ENCODE data around the gene CSRNP3. TPM values are rescaled to one million over a fixed set of nuclear protein-coding genes. Genes with fewer than 3 reads are reported as not detected.

The CSRNP3 gene
- total and polyA plus RNA-seq, 5 donors from 2014 or later = not detected

GRCh38 chr2:165718610-165719210, 249.2 kb downstream of the CSRNP3 start:
- ATAC-seq (ENCODE audit: low read depth in 2 of 2) = no peak
- H3K4me3 Mint-ChIP-seq = no peak overlapping the region
- H3K4me1 ChIP-seq (ENCODE audit: control insufficient read depth, insufficient read depth, low read length, poor library complexity, severe bottlenecking) = no peaks in the 10 kb centered on the region
- H3K27ac ChIP-seq (ENCODE audit: insufficient read depth, low read length, poor library complexity, severe bottlenecking) = no peak overlapping the region
- H3K36me3 ChIP-seq (ENCODE audit: control insufficient read depth, insufficient read depth, low read length) = no peaks in the 10 kb centered on the region
- no peaks in the 10 kb centered on the region for H3K27me3 ChIP-seq (ENCODE audit: control insufficient read depth, insufficient read depth, low read length)
- H3K27ac Mint-ChIP-seq = no peak overlapping the region
- H3K4me3 ChIP-seq (ENCODE audit: low read depth, low read length) = no peak overlapping the region
- peaks cover 6% of the 10 kb centered on the region for H3K27me3 Mint-ChIP-seq
- H3K36me3 Mint-ChIP-seq = no peaks in the 10 kb centered on the region
- no peak for DNase-seq
- no peaks in the 10 kb centered on the region for H3K4me1 Mint-ChIP-seq
- no peaks in the 10 kb centered on the region for H3K9me3 ChIP-seq (ENCODE audit: control insufficient read depth in 2 of 2, low read length in 2 of 2)
- H3K9me3 Mint-ChIP-seq = no peaks in the 10 kb centered on the region

- no peaks in the 10 kb centered on the region for H3K4me1 Mint-ChIP-seq
- peaks cover 3% of the 10 kb centered on the region for H3K27me3 ChIP-seq (ENCODE audit: control insufficient read depth, insufficient read depth, low read length)
- H3K36me3 ChIP-seq (ENCODE audit: control insufficient read depth, insufficient read depth, low read length) = no peaks in the 10 kb centered on the region
- H3K27me3 Mint-ChIP-seq = peaks cover 10% of the 10 kb centered on the region
- no peak for DNase-seq
- H3K9me3 ChIP-seq (ENCODE audit: control insufficient read depth in 2 of 2, low read length in 2 of 2) = no peaks in the 10 kb centered on the region
- no peak overlapping the region for H3K4me3 Mint-ChIP-seq
- no peaks in the 10 kb centered on the region for H3K36me3 Mint-ChIP-seq
- no peak overlapping the region for H3K4me3 ChIP-seq (ENCODE audit: low read depth, low read length)
- H3K4me1 ChIP-seq (ENCODE audit: control insufficient read depth, insufficient read depth, low read length, poor library complexity, severe bottlenecking) = no peaks in the 10 kb centered on the region
- H3K27ac ChIP-seq (ENCODE audit: insufficient read depth, low read length, poor library complexity, severe bottlenecking) = no peak overlapping the region
- no peak overlapping the region for H3K27ac Mint-ChIP-seq
- peaks cover 0 to 4% (median 0%) of the 10 kb centered on the region in 7 donors for H3K9me3 Mint-ChIP-seq
- ATAC-seq (ENCODE audit: low read depth in 2 of 2) = no peak
Observed at GRCh38 chr2:165720511-165720910, 251.0 kb downstream of the CSRNP3 start.

- Histone ChIP-seq H3K9me3 (ENCODE audit: control insufficient read depth in 2 of 2, low read length in 2 of 2) (no peaks in the 10 kb centered on the region), H3K36me3 (ENCODE audit: control insufficient read depth, insufficient read depth, low read length) (no peaks in the 10 kb centered on the region), H3K27ac (ENCODE audit: insufficient read depth, low read length, poor library complexity, severe bottlenecking) (no peak overlapping the region), H3K27me3 (ENCODE audit: control insufficient read depth, insufficient read depth, low read length) (peaks cover 3% of the 10 kb centered on the region), H3K4me3 (ENCODE audit: low read depth, low read length) (no peak overlapping the region), H3K4me1 (ENCODE audit: control insufficient read depth, insufficient read depth, low read length, poor library complexity, severe bottlenecking) (no peaks in the 10 kb centered on the region)
- Mint-ChIP-seq H3K9me3 (peaks cover 0 to 6% (median 0%) of the 10 kb centered on the region in 7 donors), H3K27ac (no peak overlapping the region), H3K27me3 (peaks cover 10% of the 10 kb centered on the region), H3K4me1 (peaks cover 0 to 6% (median 0%) of the 10 kb centered on the region in 4 donors), H3K4me3 (no peak overlapping the region), H3K36me3 (no peaks in the 10 kb centered on the region)
- no peak for DNase-seq
- no peak for ATAC-seq (ENCODE audit: low read depth in 2 of 2)
Observed at GRCh38 chr2:165725421-165725820, 255.9 kb downstream of the CSRNP3 start.

Other genes with a start within 250 kb of the CSRNP3 start
- gene SCN2A, start 230.3 kb upstream of the CSRNP3 start, total RNA-seq = not detected
- not detected for gene SCN2A, start 230.3 kb upstream of the CSRNP3 start, polyA plus RNA-seq

Measured in CD4-positive, CD25-positive, alpha-beta regulatory T cell (primary cell).